Smooth muscle cell (in vitro differentiated cells): ENCODE measurements around the gene MTMR3. TPM values are rescaled to one million over a fixed set of nuclear protein-coding genes. Genes with fewer than 3 reads are reported as not detected.

ENCODE experiments used
- DNase-seq: peaks from one replicate; lab custom pipeline; 2025; ENCODE audit not compliant: unreplicated experiment; lab: John Stamatoyannopoulos, UW
- H2AFZ ChIP-seq: fragments of 200-600 bp; sonication (generic); 2 replicates; pipeline ENCODE4 v1.6.0; 2016; ENCODE audit warnings: antibody characterized with exemption, low read depth, mild to moderate bottlenecking
- H3F3A ChIP-seq: fragments of 200-600 bp; sonication (generic); 2 replicates; pipeline ENCODE4 v1.6.0; 2017; ENCODE audit warnings: antibody characterized with exemption, low read depth
- H3K27ac ChIP-seq: fragments of 200-600 bp; sonication (generic); 2 replicates; pipeline ENCODE4 v1.5.1; 2016; ENCODE audit warnings: low read depth, mild to moderate bottlenecking
- H3K27me3 ChIP-seq: fragments of 200-600 bp; sonication (generic); 2 replicates; pipeline ENCODE4 v1.6.1; 2016; ENCODE audit warnings: low read depth, mild to moderate bottlenecking
- H3K36me3 ChIP-seq: fragments of 200-600 bp; sonication (generic); 2 replicates; pipeline ENCODE4 v1.5.1; 2016; ENCODE audit warnings: low read depth
- H3K4me1 ChIP-seq: fragments of 200-600 bp; sonication (generic); 2 replicates; pipeline ENCODE4 v1.5.1; 2016; ENCODE audit warnings: low read depth
- H3K4me2 ChIP-seq: fragments of 200-600 bp; sonication (generic); 2 replicates; pipeline ENCODE4 v1.6.0; 2016; ENCODE audit warnings: mild to moderate bottlenecking
- H3K4me3 ChIP-seq: fragments of 200-600 bp; sonication (generic); 2 replicates; pipeline ENCODE4 v1.5.1; 2016; ENCODE audit warnings: mild to moderate bottlenecking
- H3K79me2 ChIP-seq: fragments of 200-600 bp; sonication (generic); 2 replicates; pipeline ENCODE4 v1.6.0; 2016; ENCODE audit warnings: low read depth, mild to moderate bottlenecking
- H3K9ac ChIP-seq: fragments of 200-600 bp; sonication (generic); 2 replicates; pipeline ENCODE4 v1.6.0; 2016; ENCODE audit warnings: low read depth
- H3K9me3 ChIP-seq: fragments of 200-600 bp; sonication (generic); replicated peaks from 2 replicates; pipeline ENCODE4 v1.5.1; 2016; ENCODE audit warnings: low read depth
- H4K20me1 ChIP-seq: fragments of 200-600 bp; sonication (generic); 2 replicates; pipeline ENCODE4 v1.6.0; 2016; ENCODE audit warnings: low read depth
- CTCF ChIP-seq: fragments of 200-600 bp; sonication (generic); IDR thresholded peaks from 2 replicates; pipeline ENCODE4 v1.5.1; 2017; ENCODE audit warnings: borderline replicate concordance, mild to moderate bottlenecking, antibody characterized with exemption; ENCODE audit not compliant: insufficient read depth, poor library complexity, severe bottlenecking
- WGBS: methylation state at CpG from one replicate; pipeline ENCODE4 v1.1.7; 2016; ENCODE audit warnings: low lambda C conversion rate; 5-methylcytosine and 5-hydroxymethylcytosine counted together
- polyA plus RNA-seq: library from polyadenylated mRNA; unstranded; fragments of >200 nt; fragmentation: Nextera tagmentation; extraction: Ambion mirVana; gene quantifications from 2 replicates; pipeline ENCODE4 v1.2.1, GENCODE V29; 2016
- total RNA-seq: library from RNA; depleted of rRNA; stranded (reverse); fragments of >200 nt; gene quantifications from 2 replicates; pipeline ENCODE4 v1.2.3, GENCODE V29; 2014

MTMR3 gene
- total and polyA plus RNA-seq, 2 experiments from 2014 or later: 15.8 to 48.9 TPM

DNA sequence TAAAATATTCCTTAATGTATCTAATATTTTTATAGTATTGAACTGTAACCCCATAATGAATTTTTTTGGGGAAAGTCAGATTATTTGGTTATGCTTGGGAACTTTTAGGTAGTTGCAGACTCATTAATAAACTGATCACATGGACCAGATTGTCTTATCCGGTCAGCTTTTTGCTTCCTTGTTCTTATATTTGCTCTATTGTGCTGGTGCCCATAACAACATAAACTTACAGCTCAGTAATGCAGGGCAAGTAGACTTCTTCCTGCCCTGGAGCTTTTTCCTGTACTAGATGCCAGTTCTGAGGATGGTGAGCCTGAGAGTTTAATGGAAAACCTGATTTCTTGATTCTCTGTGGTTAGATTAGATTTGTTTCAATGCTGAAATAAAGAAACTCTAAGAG is 53.2 kb downstream of the MTMR3 start:
- Histone ChIP-seq H3K27me3 (no peaks in the 10 kb centered on the region), H2AFZ (no peak overlapping the region), H3K79me2 (peaks cover 94% of the 10 kb centered on the region), H3K36me3 (no peaks in the 10 kb centered on the region), H3K9me3 (no peaks in the 10 kb centered on the region), H3K9ac (no peak overlapping the region), H3K4me2 (no peak overlapping the region), H3K4me1 (no peaks in the 10 kb centered on the region), H3F3A (no peaks in the 10 kb centered on the region), H3K27ac (no peak overlapping the region), H4K20me1 (peaks cover 91% of the 10 kb centered on the region), H3K4me3 (no peak overlapping the region)
- TF ChIP-seq CTCF: no peak
- 100% methylated on average over 1 of the region's 1 CpG for WGBS
- no peak for DNase-seq

DNA sequence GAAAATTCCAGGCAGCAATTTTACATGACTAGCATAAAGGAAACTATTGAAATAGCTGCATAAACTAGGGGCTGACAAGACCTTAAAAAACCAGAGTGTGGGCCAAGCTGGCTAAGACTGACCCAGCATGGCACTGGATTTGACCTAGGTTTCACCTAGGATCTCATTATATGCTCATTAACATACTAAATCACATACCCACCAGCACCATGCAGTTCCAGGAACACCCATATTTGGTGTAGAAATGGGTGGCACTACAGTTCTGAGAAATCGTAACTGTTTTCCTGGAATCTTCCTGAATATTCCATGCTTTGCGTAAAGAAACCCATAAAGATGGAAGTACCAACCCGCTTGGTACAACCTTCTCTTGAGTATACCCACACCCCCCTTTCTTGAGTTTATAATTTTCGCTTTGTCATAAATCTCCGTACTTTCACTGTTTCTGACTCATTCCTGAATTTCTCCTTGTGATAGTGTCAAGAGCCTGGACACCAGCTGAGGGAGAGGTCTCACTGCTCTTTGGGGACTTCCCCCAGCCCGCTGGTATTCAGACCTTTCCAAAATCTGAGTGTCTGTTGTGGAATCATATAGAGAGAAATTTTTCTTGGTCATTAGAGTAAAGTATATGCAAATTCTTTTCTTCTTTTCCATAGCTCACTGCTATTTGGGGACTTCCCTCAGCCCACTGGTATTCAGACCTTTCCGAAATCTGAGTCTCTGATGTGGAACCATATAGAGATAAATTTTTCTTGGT is 55.1 kb downstream of the MTMR3 start:
- peaks cover 93% of the 10 kb centered on the region for H3K79me2 ChIP-seq
- no peak overlapping the region for H3K27ac ChIP-seq
- H3K4me3 ChIP-seq: no peak overlapping the region
- H3K9me3 ChIP-seq: no peaks in the 10 kb centered on the region
- H3K4me2 ChIP-seq: no peak overlapping the region
- H2AFZ ChIP-seq: no peak overlapping the region
- DNase-seq: no peak
- no peaks in the 10 kb centered on the region for H3K4me1 ChIP-seq
- peaks cover 86% of the 10 kb centered on the region for H4K20me1 ChIP-seq
- 95% methylated on average over 7 of the region's 7 CpGs for WGBS
- no peak for TF ChIP-seq CTCF
- no peaks in the 10 kb centered on the region for H3K27me3 ChIP-seq
- no peaks in the 10 kb centered on the region for H3K36me3 ChIP-seq
- no peak overlapping the region for H3K9ac ChIP-seq
- no peaks in the 10 kb centered on the region for H3F3A ChIP-seq

DNA sequence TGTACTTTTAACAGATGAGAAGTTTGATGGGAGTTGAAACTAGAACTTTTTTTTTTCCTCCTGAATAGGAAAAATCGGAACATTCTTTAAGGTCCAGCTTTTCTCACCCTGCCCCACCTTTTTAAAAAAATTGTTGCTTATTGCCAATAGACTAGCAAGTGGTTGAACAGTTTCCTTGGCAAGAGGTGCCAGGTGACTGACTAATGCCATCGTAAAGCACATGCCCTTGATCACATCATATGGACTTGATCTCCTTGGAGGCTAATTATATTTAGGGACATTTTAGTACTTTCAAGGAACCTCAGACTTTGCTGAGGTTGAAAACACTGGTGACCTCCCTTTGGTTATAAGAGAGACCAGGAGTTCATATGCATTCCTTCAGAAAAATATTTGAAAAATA is 57.6 kb downstream of the MTMR3 start:
- 94% methylated on average over 2 of the region's 2 CpGs for WGBS
- Histone ChIP-seq H3F3A (no peaks in the 10 kb centered on the region), H3K27ac (no peak overlapping the region), H3K9ac (no peak overlapping the region), H3K27me3 (no peaks in the 10 kb centered on the region), H4K20me1 (peaks cover 86% of the 10 kb centered on the region), H2AFZ (no peak overlapping the region), H3K36me3 (no peaks in the 10 kb centered on the region), H3K4me1 (peaks cover 3% of the 10 kb centered on the region), H3K79me2 (peaks cover 93% of the 10 kb centered on the region), H3K4me3 (no peak overlapping the region), H3K9me3 (no peaks in the 10 kb centered on the region), H3K4me2 (no peak overlapping the region)
- no peak for DNase-seq
- no peak for TF ChIP-seq CTCF

GRCh38 chr22:29944339-29944738 is 61.4 kb downstream of the MTMR3 start:
- no peaks in the 10 kb centered on the region for H3K9me3 ChIP-seq
- H3K27ac ChIP-seq: no peak overlapping the region
- 86% methylated on average over 2 of the region's 2 CpGs for WGBS
- H4K20me1 ChIP-seq: peaks cover 86% of the 10 kb centered on the region
- peaks cover 92% of the 10 kb centered on the region for H3K79me2 ChIP-seq
- H3K9ac ChIP-seq: no peak overlapping the region
- no peaks in the 10 kb centered on the region for H3K36me3 ChIP-seq
- DNase-seq: no peak
- no peak overlapping the region for H3K4me3 ChIP-seq
- H2AFZ ChIP-seq: no peak overlapping the region
- no peaks in the 10 kb centered on the region for H3K27me3 ChIP-seq
- H3F3A ChIP-seq: no peaks in the 10 kb centered on the region
- no peak overlapping the region for H3K4me2 ChIP-seq
- peaks cover 8% of the 10 kb centered on the region for H3K4me1 ChIP-seq
- no peak for TF ChIP-seq CTCF
